SK-MEL-5 (cell line): ENCODE results near the gene PPP1R3G. TPM values are rescaled to one million over a fixed set of nuclear protein-coding genes. Genes with fewer than 3 reads are reported as not detected.

Experiments
- DNase-seq: peaks from one replicate; pipeline ENCODE4 v3.0.0-alpha.2; 2016; ENCODE audit warnings: low read depth, low spot score
- in situ Hi-C: cut with HindIII; loops from 2 replicates; pipeline ENCODE4 v1.10.0; 2016; ENCODE audit warnings: low sequenced_read_pairs, high pct_unique_total_duplicates, low pct_unique_long_range_greater_than_20kb
- total RNA-seq: library from RNA; depleted of rRNA; stranded (reverse); fragments of >200 nt; shearing (Covaris generic); gene quantifications from 2 replicates; pipeline ENCODE4 v1.2.3, GENCODE V29; 2014

The PPP1R3G gene
- total RNA-seq, 1 experiment from 2014 or later, result 0.16 TPM

- no peak for DNase-seq
- in situ Hi-C loops, result no loop called here
Observed at GRCh38 chr6:5066456-5067093, 18.6 kb upstream of the PPP1R3G start.

- in situ Hi-C loops, result no loop called here
Observed at GRCh38 chr6:5067305-5067704, 17.8 kb upstream of the PPP1R3G start.

GRCh38 chr6:5068153-5068751, 16.9 kb upstream of the PPP1R3G start:
- in situ Hi-C loops, result no loop called here
- no peak for DNase-seq

More at GRCh38 chr6:5067305-5067704, 17.8 kb upstream of the PPP1R3G start:
- DNase-seq, result no peak

- no peak for DNase-seq
- in situ Hi-C loops, result no loop called here
Observed at GRCh38 chr6:5071216-5071615, 13.9 kb upstream of the PPP1R3G start.

GRCh38 chr6:5072440-5072839, 12.7 kb upstream of the PPP1R3G start:
- DNase-seq, result no peak
- in situ Hi-C loops, result no loop called here

- in situ Hi-C loops, result no loop called here
- no peak for DNase-seq
Observed at GRCh38 chr6:5073992-5074391, 11.1 kb upstream of the PPP1R3G start.

GRCh38 chr6:5076931-5077330, 8.2 kb upstream of the PPP1R3G start:
- DNase-seq, result no peak
- in situ Hi-C loops, result no loop called here

- in situ Hi-C loops, result no loop called here
- DNase-seq, result peak; percentile 50
Observed at GRCh38 chr6:5078121-5078669, 6.9 kb upstream of the PPP1R3G start.

GRCh38 chr6:5079692-5080091, 5.4 kb upstream of the PPP1R3G start:
- in situ Hi-C loops, result no loop called here
- no peak for DNase-seq

- no peak for DNase-seq
- in situ Hi-C loops, result no loop called here
Observed at GRCh38 chr6:5080574-5080973, 4.6 kb upstream of the PPP1R3G start.

GRCh38 chr6:5081182-5081581, 4.0 kb upstream of the PPP1R3G start:
- DNase-seq, result no peak
- in situ Hi-C loops, result no loop called here

- in situ Hi-C loops, result no loop called here
- DNase-seq, result no peak
Observed at GRCh38 chr6:5081955-5082354, 3.2 kb upstream of the PPP1R3G start.

- in situ Hi-C loops, result no loop called here
Observed at GRCh38 chr6:5082487-5083306, 2.4 kb upstream of the PPP1R3G start.

GRCh38 chr6:5083307-5083583, 1.9 kb upstream of the PPP1R3G start:
- in situ Hi-C loops, result no loop called here
- no peak for DNase-seq

More at GRCh38 chr6:5082487-5083306, 2.4 kb upstream of the PPP1R3G start:
- DNase-seq, result no peak

GRCh38 chr6:5083813-5084359, 1.3 kb upstream of the PPP1R3G start:
- no peak for DNase-seq
- in situ Hi-C loops, result no loop called here

- in situ Hi-C loops, result no loop called here
- DNase-seq, result no peak
Observed at GRCh38 chr6:5084360-5084780, 771 bp upstream of the PPP1R3G start.

GRCh38 chr6:5085648-5086293, 630 bp downstream of the PPP1R3G start:
- no peak for DNase-seq
- in situ Hi-C loops, result no loop called here
